ENCODE data around the gene GALNT3.

GALNT3 gene

DNA sequence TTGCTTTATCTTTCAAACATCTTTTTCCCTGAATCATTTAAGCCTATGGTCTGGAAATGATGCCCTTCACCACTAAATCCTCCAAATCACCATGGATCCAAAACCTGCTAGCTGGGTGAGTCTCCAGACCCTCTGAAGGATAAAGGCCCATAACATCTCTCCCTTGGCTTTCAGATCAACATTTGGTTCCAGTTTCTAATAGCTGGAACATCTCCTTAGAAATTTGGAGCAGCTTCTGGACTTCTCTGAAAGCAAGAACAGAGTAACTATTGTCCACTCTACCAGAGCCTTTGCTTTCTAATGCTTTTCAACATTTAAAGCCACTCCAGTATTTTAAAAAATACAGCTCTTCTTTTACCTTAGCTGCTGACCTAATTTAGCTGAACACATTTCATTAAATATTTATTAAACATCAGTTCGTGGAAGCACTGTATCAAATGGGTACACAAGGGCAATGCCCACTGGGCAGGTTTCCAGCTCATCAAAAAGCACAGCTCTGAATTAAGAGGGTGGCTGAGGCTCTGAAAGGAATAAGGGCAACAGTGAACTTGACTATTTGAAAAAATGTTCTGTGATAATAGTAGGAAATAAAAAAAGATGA is 75.3 kb downstream of the GALNT3 start:
- no peak for DNase-seq

DNA sequence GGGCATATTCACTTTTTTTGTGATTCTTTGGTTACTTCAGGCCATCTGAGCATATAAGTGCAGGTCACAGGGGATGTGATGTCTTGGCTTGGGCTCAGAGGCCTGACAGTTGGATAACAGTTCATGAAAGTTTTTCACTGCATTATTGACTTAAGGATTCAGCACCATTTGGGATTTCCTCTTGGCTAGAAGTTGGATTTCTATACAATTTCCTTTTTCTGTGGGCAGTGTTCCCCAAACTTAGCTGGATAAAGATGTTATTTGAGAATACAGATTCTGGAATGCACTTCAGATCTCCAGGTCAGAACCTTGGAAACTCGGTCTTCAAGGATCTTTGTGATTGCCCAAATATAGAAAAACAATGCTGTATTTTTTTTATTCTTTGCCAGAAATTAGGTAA is 78.0 kb downstream of the GALNT3 start:
- no peak for DNase-seq

DNA sequence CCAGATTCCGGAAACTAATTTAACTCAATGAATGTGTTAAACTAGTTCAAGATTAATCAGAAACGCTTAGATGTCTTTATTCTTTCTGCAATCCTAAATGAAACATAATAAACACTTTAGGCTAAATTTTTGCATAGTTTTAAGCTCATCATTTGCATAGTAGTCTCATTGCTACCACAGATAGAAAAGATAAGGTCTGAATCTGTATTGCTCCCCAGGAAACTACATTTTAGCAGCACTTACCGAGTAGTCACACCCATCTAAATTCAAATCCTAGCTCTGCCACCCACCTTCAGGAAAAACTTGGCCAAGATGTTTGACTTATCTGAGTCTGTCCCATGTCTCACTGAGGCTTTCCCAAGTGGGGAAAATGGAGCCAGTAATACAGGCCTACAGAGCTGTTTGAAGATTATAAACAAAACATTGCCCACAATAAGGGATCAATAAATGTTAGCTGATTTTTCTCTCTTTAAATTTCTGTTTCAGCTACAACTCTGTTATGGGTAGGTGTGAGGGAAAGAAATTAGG is 87.0 kb downstream of the GALNT3 start:
- DNase-seq = no peak

DNA sequence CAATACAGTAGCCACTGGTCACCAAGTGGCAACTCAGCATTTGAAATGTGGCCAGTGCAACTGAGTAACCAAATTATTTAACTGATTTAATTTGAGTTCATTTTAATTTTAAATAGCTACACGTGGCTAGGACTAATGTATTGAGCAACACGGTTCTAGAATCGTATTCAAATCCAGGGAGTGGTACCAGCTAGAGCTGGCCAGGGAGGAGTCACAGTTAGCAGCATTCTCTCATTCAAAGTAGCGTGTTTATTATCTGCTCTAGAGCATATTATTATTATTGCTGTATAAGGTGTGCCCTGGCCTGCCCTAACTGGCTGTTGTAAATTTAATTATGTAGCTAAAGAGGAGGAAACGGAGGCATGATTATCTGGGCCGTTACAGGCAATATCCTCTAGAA is 92.9 kb downstream of the GALNT3 start:
- DNase-seq = no peak

DNA sequence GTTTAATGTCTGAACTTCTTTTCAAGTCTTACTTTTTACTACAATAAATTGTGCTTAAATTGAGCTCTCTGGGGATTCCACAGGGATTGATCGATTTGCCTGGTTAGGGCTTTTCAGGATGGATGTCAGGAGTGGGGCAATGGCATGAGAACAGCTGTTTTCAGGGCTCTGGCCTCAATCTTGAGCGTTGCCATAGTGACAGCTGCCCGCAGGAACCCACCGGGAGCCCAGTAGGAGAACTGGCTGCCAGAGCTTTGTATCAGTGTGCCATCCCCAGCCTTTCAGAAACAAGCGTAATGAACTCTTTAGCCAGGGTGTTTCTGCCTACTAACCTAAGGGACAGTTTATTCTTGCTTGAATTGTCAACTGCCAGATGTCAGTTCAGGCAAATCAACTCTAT is 93.5 kb downstream of the GALNT3 start:
- DNase-seq = no peak

DNA sequence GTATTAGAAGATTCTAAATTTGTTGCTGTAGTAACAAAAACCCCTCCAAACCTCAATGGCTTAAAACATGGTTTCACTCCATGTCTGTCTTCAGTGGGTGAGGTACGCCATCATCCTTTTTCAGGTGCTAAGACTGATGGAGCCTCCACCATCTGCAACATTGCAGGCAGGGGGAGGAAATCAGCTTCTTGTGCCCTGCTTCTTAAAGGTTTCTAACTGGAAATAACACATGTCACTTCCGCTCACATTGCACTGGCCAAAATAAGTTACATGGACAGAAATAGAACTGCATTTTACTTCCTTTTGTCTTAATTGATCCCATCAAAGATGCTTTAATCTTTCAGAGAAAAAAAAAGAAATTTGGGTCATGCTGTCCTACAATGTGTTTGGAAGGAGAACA is 94.1 kb downstream of the GALNT3 start:
- no peak for DNase-seq

DNA sequence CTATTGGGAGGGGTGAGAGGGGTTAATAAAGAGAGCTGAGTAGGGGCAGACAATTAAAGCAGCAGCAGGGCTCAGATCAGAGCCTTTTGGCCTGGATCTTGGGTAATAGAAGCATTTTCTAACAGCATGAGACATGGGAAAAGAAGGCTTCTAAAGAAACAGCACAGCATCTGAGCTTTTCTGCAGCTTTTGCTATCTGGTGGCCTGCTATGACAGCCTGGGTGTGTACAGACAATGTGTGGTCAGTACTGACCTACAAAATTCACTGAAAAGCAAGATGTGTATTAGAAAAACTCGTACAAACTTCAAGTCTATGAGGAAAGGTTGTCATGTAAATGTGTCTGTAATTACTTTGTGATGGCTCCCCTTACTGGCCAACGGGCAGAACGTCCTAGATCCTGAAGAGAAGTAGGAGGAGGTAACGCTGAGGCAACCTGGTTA is 95.6 kb downstream of the GALNT3 start:
- no peak for DNase-seq

DNA sequence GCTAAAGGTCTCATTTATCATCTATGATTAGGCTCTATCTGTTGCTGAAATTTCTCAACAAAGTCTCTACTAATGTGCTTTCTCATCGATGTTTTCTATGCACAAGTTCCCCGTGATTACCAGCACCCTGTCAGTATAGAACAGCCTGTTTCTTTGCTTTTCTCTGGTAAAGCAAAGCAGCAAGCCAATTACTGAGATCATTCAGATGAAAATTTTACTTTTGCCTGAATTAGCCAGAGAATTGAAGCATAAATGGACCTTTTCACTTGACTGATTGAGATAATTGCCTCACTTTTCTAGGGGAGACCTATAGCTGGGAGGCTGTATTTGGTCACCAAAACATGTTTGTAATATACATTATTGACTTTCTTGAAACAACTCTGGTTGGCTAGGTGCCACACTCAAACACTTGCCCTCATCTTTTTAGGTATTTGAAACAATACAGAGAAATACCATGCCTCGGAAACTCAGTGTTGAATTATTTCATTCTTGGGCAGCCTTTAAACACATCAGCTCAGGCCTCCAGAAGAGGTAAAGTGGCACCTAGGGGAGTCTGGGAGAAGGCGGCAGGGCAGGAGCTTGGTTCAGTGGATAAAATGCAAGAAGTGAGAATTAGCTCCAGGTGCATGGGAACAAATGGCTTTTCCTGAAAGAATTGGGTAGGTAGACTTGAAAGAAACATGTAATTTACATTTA is 96.2 kb downstream of the GALNT3 start:
- no peak for DNase-seq

All from CD4-positive, alpha-beta T cell treated with Interleukin-12 subunit alpha and Interleukin-12 subunit beta, for 1 hour (primary cell).